ENCODE results near the gene TAF1B. TPM values are rescaled to one million over a fixed set of nuclear protein-coding genes. Genes with fewer than 3 reads are reported as not detected.
A peak's percentile ranks its signal among the peaks of the same experiment; 100 is the strongest.
"Not testable (repeated sequence)": the region's sequence is repeated elsewhere in the genome, so short reads cannot be mapped to it uniquely, and the experiment has no call there.

Gene TAF1B
- total RNA-seq, 2 donors from 2014 or later = 34.4 to 42.3 TPM

DNA sequence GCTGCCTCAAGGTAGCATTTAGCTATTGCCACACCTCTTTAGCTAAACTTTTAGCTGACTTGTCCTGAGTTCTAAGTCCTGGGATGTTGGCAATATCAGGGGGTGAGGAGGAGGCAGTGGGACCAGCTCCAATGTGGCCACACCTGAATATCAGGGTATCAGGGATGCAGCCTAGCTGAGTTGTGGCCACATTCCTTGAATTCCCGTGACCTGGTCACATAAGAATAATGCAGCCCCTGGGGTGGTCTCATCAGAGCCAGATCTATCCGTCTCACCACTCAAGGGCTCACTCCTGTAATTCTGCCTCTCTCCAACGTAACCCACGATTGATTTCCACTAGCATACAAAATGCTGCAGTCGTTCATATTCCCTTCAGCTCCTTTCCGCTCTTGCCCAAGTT, 11.6 kb upstream of the TAF1B start:
- H3K4me3 Mint-ChIP-seq = no peak overlapping the region
- no peaks in the 10 kb centered on the region for H3K9me3 Mint-ChIP-seq
- no peak for ATAC-seq
- H3K27me3 Mint-ChIP-seq = peaks cover 17 to 19% of the 10 kb centered on the region in 2 donors
- no peak overlapping the region for H3K27ac Mint-ChIP-seq
- no peaks in the 10 kb centered on the region for H3K36me3 Mint-ChIP-seq
- no peak for DNase-seq (ENCODE audit: low spot score)
- H3K4me1 Mint-ChIP-seq (ENCODE audit: low read depth in 2 of 2) = no peaks in the 10 kb centered on the region

- H3K4me1 Mint-ChIP-seq (ENCODE audit: low read depth in 2 of 2) = no peaks in the 10 kb centered on the region
- H3K4me3 Mint-ChIP-seq = no peak overlapping the region
- no peaks in the 10 kb centered on the region for H3K9me3 Mint-ChIP-seq
- no peak for ATAC-seq
- H3K36me3 Mint-ChIP-seq = no peaks in the 10 kb centered on the region
- H3K27me3 Mint-ChIP-seq = peaks cover 10 to 14% of the 10 kb centered on the region in 2 donors
- H3K27ac Mint-ChIP-seq = no peak overlapping the region
- DNase-seq (ENCODE audit: low spot score) = no peak
Measured at GRCh38 chr2:9832586-9832985, 10.7 kb upstream of the TAF1B start.

- H3K4me1 Mint-ChIP-seq (ENCODE audit: low read depth in 2 of 2); H3K9me3 Mint-ChIP-seq; H3K27me3 Mint-ChIP-seq; H3K36me3 Mint-ChIP-seq; DNase-seq (ENCODE audit: low spot score); H3K27ac Mint-ChIP-seq; H3K4me3 Mint-ChIP-seq; ATAC-seq: not testable (repeated sequence)
Measured at GRCh38 chr2:9835068-9835467, 8.2 kb upstream of the TAF1B start.

- ATAC-seq = no peak
- Mint-ChIP-seq H3K36me3 (no peaks in the 10 kb centered on the region), H3K4me1 (ENCODE audit: low read depth in 2 of 2) (no peaks in the 10 kb centered on the region), H3K27ac (no peak overlapping the region), H3K9me3 (no peaks in the 10 kb centered on the region), H3K4me3 (no peak overlapping the region), H3K27me3 (peaks cover 9% of the 10 kb centered on the region in 2 donors)
- no peak for DNase-seq (ENCODE audit: low spot score)
Measured at GRCh38 chr2:9836074-9836473, 7.2 kb upstream of the TAF1B start.

DNA sequence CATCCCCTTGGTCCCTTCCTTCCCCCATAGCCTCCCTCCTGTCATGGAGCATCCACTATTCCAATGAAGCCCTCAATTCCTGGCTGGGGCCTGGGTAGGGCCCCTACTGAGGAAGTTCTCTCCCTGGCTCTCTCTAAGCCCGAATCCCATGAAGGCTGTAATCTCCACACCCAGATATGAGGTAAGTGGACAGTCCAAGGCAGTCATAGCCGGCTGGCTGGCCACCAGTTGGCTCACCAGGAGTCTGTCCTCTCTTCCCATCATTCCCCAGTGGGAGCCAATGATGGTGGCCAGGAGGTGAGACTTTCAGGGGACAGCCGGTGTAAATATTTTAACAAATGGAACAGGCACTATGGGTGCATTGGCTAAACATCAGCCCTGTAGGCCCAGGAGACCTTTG, 6.8 kb upstream of the TAF1B start:
- H3K4me1 Mint-ChIP-seq (ENCODE audit: low read depth in 2 of 2) = no peaks in the 10 kb centered on the region
- ATAC-seq = no peak

DNA sequence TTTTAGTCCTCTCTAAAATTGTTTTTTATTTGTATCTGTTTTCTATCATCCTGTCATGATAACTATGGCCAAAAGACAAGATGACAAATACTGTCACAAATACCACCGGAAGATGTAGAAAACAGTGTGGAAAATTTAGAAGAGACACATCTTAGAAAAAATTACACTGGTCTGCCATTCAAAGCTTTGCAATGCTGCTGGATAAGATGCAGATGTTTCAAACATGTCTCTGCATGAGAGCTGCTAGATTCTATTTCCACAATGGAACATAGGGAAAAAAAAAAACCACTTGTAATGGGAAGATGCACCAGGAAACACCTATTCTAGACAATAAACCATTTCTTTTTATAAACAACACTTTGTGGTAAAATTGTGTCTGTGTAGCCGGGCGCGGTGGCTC, 5.8 kb upstream of the TAF1B start:
- no peaks in the 10 kb centered on the region for H3K9me3 Mint-ChIP-seq
- no peak for DNase-seq (ENCODE audit: low spot score)
- H3K4me3 Mint-ChIP-seq = no peak overlapping the region
- H3K27ac Mint-ChIP-seq = no peak overlapping the region
- no peak for ATAC-seq
- no peaks in the 10 kb centered on the region for H3K36me3 Mint-ChIP-seq
- H3K27me3 Mint-ChIP-seq = peaks cover 3% of the 10 kb centered on the region in 2 donors
- peaks cover 2 to 3% of the 10 kb centered on the region in 2 donors for H3K4me1 Mint-ChIP-seq (ENCODE audit: low read depth in 2 of 2)

More for the DNA sequence above, 6.8 kb upstream of the TAF1B start:
- Mint-ChIP-seq H3K27ac (no peak overlapping the region), H3K9me3 (no peaks in the 10 kb centered on the region), H3K4me3 (no peak overlapping the region), H3K27me3 (peaks cover 9% of the 10 kb centered on the region in 2 donors), H3K36me3 (no peaks in the 10 kb centered on the region)
- no peak for DNase-seq (ENCODE audit: low spot score)

DNA sequence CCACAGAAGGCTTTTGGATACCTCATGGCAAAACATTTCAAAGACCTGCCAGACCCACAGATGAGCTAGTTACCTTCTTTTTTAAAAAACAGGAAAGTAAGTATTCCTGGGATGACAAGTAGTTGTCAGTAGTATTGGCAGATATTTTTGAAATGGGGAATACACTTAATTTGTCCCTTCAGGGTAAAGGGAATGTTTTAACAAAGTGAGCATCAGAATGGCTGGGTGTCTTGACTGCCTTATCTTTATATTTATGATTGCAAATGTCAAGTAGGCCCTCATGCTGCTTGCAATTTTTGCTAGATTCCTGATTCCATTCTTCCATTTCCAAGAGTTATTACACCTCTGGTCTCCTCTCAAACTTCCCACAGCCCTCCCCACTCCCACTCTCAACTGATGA, 4.9 kb upstream of the TAF1B start:
- Mint-ChIP-seq H3K27ac (no peak overlapping the region), H3K4me3 (no peak overlapping the region), H3K9me3 (no peaks in the 10 kb centered on the region), H3K36me3 (no peaks in the 10 kb centered on the region), H3K4me1 (ENCODE audit: low read depth in 2 of 2) (peaks cover 10 to 12% of the 10 kb centered on the region in 2 donors), H3K27me3 (no peaks in the 10 kb centered on the region)
- DNase-seq (ENCODE audit: low spot score) (no peak), ATAC-seq (no peak)

- peak overlapping the region; percentile 94 for H3K4me3 Mint-ChIP-seq
Measured at GRCh38 chr2:9842487-9843228, 616 bp upstream of the TAF1B start.

DNA sequence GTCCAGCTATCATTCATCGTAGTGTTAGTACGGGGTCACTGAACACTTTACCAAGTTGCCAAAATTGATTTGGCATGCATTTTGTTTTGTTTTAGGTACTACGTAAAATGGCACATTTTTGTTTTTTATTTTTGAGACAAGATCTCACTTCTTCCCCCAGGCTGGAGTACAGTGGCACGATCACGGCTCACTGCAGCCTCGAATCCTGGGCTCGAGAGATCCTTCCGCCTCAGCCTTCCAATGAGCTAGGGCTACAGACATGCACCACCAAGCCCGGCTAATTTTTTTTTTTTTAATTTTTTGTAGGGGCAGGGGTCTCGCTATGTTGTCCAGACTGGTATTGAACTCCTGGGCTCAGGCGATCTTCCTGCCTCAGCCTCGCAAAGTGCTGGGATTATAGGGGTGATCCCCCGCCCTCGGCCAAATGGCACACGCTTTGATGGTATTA, 786 bp downstream of the TAF1B start:
- Mint-ChIP-seq H3K4me1 (ENCODE audit: low read depth in 2 of 2) (peaks cover 30 to 52% of the 10 kb centered on the region in 2 donors), H3K36me3 (peaks cover 19% of the 10 kb centered on the region), H3K27ac (peak overlapping the region; percentile 92 to 99), H3K4me3 (peak overlapping the region; percentile 94), H3K27me3 (no peaks in the 10 kb centered on the region), H3K9me3 (no peaks in the 10 kb centered on the region)
- ATAC-seq = no peak
- no peak for DNase-seq (ENCODE audit: low spot score)

More at GRCh38 chr2:9842487-9843228, 616 bp upstream of the TAF1B start:
- H3K4me1 Mint-ChIP-seq (ENCODE audit: low read depth in 2 of 2) = peaks cover 30 to 46% of the 10 kb centered on the region in 2 donors
- DNase-seq (ENCODE audit: low spot score) = no peak
- peaks cover 13% of the 10 kb centered on the region for H3K36me3 Mint-ChIP-seq
- no peaks in the 10 kb centered on the region for H3K27me3 Mint-ChIP-seq
- H3K27ac Mint-ChIP-seq = peak overlapping the region; percentile 92 to 99
- ATAC-seq = no peak
- no peaks in the 10 kb centered on the region for H3K9me3 Mint-ChIP-seq

DNA sequence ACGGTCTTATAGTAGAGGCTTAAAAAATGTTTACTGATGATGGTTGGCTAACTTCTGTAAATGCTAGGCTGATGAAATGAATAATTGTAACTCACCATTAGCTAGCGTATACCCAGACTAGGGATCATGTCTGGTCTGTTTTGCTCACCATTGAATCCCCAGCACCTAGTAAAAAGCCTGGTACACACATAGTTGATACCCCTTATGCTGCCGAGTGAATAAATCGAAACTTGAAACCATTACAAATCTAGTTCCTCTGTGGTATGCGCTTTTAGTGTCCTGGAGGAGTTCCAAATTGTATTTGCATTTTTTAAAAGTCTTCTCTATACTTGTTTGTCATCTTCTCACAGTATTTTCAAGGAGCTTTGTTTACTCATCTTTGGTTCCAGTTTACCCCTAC, 1.3 kb downstream of the TAF1B start:
- no peaks in the 10 kb centered on the region for H3K9me3 Mint-ChIP-seq
- H3K27me3 Mint-ChIP-seq = no peaks in the 10 kb centered on the region
- H3K36me3 Mint-ChIP-seq = peaks cover 21% of the 10 kb centered on the region
- ATAC-seq (no peak), DNase-seq (ENCODE audit: low spot score) (no peak)
- H3K27ac Mint-ChIP-seq = peak overlapping the region; percentile 92 to 99
- H3K4me3 Mint-ChIP-seq = peak overlapping the region; percentile 94
- peaks cover 30 to 52% of the 10 kb centered on the region in 2 donors for H3K4me1 Mint-ChIP-seq (ENCODE audit: low read depth in 2 of 2)

GRCh38 chr2:9846554-9846953, 3.3 kb downstream of the TAF1B start:
- Mint-ChIP-seq H3K4me3 (no peak overlapping the region), H3K36me3 (peaks cover 37% of the 10 kb centered on the region), H3K27me3 (no peaks in the 10 kb centered on the region), H3K27ac (no peak overlapping the region), H3K9me3 (no peaks in the 10 kb centered on the region), H3K4me1 (ENCODE audit: low read depth in 2 of 2) (peaks cover 30 to 52% of the 10 kb centered on the region in 2 donors)
- no peak for ATAC-seq
- DNase-seq (ENCODE audit: low spot score) = no peak

GRCh38 chr2:9847140-9847539, 3.9 kb downstream of the TAF1B start:
- Mint-ChIP-seq H3K36me3 (peaks cover 42% of the 10 kb centered on the region), H3K27ac (no peak overlapping the region), H3K4me3 (no peak overlapping the region), H3K9me3 (no peaks in the 10 kb centered on the region), H3K4me1 (ENCODE audit: low read depth in 2 of 2) (peaks cover 30 to 52% of the 10 kb centered on the region in 2 donors), H3K27me3 (no peaks in the 10 kb centered on the region)
- DNase-seq (ENCODE audit: low spot score) (no peak), ATAC-seq (no peak)

- Mint-ChIP-seq H3K4me1 (ENCODE audit: low read depth in 2 of 2) (peaks cover 2 to 4% of the 10 kb centered on the region in 2 donors), H3K4me3 (no peak overlapping the region), H3K27ac (no peak overlapping the region), H3K27me3 (no peaks in the 10 kb centered on the region), H3K36me3 (peaks cover 61% of the 10 kb centered on the region), H3K9me3 (peaks cover 6% of the 10 kb centered on the region)
- ATAC-seq = no peak
- DNase-seq (ENCODE audit: low spot score) = no peak
Measured at GRCh38 chr2:9852881-9853280, 9.6 kb downstream of the TAF1B start.

- Mint-ChIP-seq H3K27me3 (no peaks in the 10 kb centered on the region), H3K36me3 (peaks cover 60% of the 10 kb centered on the region), H3K4me3 (no peak overlapping the region), H3K9me3 (peaks cover 16% of the 10 kb centered on the region), H3K27ac (no peak overlapping the region), H3K4me1 (ENCODE audit: low read depth in 2 of 2) (peaks cover 0 to 6% of the 10 kb centered on the region in 2 donors)
- ATAC-seq (no peak), DNase-seq (ENCODE audit: low spot score) (no peak)
Measured at GRCh38 chr2:9857814-9858729, 14.8 kb downstream of the TAF1B start.

Data from natural killer cell treated with Interleukin-12 subunit alpha and Interleukin-12 subunit beta and Interleukin-15 and Interleukin-18, amount 100 ng/mL, for 72 hours (primary cell).